Stomach (tissue), 4 donors: ENCODE data around the gene CD44.

ENCODE experiments used
- POLR2A ChIP-seq, 4 donors: fragments of 450-650 bp; IDR thresholded peaks; one replicate each; pipeline ENCODE4 v1.6.1; 2016; ENCODE audit warnings: antibody characterized with exemption in 4 of 4, control low read depth in 2 of 4, mild to moderate bottlenecking in 1 of 4, moderate library complexity in 1 of 4
- POLR2AphosphoS5 ChIP-seq, 3 donors: sonication (generic); formaldehyde crosslinking; IDR thresholded peaks; one replicate each; pipeline ENCODE4 v1.6.1; 2016; ENCODE audit warnings: antibody characterized with exemption in 3 of 3
- TF ChIP-seq, protein P1 (sequence below), 7 experiments: fragments of 450-650 bp in 4 of 7; fragments of 200-600 bp in 3 of 7; sonication (generic) in 3 of 7; IDR thresholded peaks; one replicate each; pipeline ENCODE4 v1.5.1; 2016 to 2019; ENCODE audit warnings: antibody characterized with exemption in 7 of 7, control low read depth in 2 of 7, mild to moderate bottlenecking in 1 of 7

DNA sequence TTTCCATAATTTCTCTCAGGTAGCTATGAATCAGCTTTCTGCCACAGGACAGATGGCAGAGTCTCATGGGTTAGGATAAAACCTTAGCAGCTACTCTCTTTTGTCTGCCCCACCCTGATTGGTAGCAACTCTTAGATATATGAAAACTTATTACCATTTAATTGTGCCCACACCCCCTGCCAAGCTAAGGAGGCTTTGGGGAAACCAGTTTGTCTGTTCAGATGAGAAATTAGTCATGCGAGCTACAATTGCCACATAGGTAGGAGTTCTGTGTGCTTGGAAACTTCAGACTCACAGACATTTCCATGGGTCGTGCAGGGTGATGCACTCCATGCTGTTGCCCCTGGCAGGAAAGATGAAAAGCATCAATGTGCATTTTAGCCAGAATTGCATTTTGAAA is 39.9 kb downstream of the CD44 start:
- TF ChIP-seq, protein P1, sequence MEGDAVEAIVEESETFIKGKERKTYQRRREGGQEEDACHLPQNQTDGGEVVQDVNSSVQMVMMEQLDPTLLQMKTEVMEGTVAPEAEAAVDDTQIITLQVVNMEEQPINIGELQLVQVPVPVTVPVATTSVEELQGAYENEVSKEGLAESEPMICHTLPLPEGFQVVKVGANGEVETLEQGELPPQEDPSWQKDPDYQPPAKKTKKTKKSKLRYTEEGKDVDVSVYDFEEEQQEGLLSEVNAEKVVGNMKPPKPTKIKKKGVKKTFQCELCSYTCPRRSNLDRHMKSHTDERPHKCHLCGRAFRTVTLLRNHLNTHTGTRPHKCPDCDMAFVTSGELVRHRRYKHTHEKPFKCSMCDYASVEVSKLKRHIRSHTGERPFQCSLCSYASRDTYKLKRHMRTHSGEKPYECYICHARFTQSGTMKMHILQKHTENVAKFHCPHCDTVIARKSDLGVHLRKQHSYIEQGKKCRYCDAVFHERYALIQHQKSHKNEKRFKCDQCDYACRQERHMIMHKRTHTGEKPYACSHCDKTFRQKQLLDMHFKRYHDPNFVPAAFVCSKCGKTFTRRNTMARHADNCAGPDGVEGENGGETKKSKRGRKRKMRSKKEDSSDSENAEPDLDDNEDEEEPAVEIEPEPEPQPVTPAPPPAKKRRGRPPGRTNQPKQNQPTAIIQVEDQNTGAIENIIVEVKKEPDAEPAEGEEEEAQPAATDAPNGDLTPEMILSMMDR (IDR thresholded peaks at IDR 0.05): no peak
- TF ChIP-seq POLR2AphosphoS5 (IDR thresholded peaks at IDR 0.05) (no peak), POLR2A (IDR thresholded peaks at IDR 0.05) (no peak)
